Right lung (tissue), 5 donors: ENCODE data around the gene RAB4B. TPM values are rescaled to one million over a fixed set of nuclear protein-coding genes. Genes with fewer than 3 reads are reported as not detected.
"Not testable (repeated sequence)": the region's sequence is repeated elsewhere in the genome, so short reads cannot be mapped to it uniquely, and the experiment has no call there.

ENCODE experiments used
- DNase-seq, 2 donors: peaks; one replicate each; pipeline ENCODE4 v3.0.0-alpha.2; 2013
- polyA plus RNA-seq, 5 donors: library from polyadenylated mRNA; unstranded; fragments of 120-200 nt; gene quantifications; one replicate each; pipeline versions ENCODE4 v1.2.1 to v1.2.3, GENCODE V29; 2013; ENCODE audit warnings: inconsistent platforms in 1 of 5, low replicate concordance in 1 of 5; ENCODE audit not compliant: insufficient read length in 5 of 5, insufficient read depth in 1 of 5

Gene RAB4B
- polyA plus RNA-seq, 5 donors = 10.0 to 16.7 (median 11.5) TPM

- no peak for DNase-seq
Measured at GRCh38 chr19:40802300-40803169, 24.5 kb downstream of the RAB4B start.

- no peak for DNase-seq
Measured at GRCh38 chr19:40803170-40803856, 25.3 kb downstream of the RAB4B start.

- DNase-seq = no peak
Measured at GRCh38 chr19:40803857-40804782, 26.1 kb downstream of the RAB4B start.

- DNase-seq = no peak
Measured at GRCh38 chr19:40804783-40805242, 26.8 kb downstream of the RAB4B start.

- DNase-seq = no peak
Measured at GRCh38 chr19:40805258-40805868, 27.3 kb downstream of the RAB4B start.

- peak; percentile 84 to 88 for DNase-seq
Measured at GRCh38 chr19:40806423-40807146, 28.5 kb downstream of the RAB4B start.

GRCh38 chr19:40807147-40808020 is 29.3 kb downstream of the RAB4B start:
- DNase-seq = no peak

- no peak for DNase-seq
Measured at GRCh38 chr19:40808021-40808325, 29.9 kb downstream of the RAB4B start.

- no peak for DNase-seq
Measured at GRCh38 chr19:40808497-40808896, 30.4 kb downstream of the RAB4B start.

- no peak for DNase-seq
Measured at GRCh38 chr19:40809358-40810086, 31.5 kb downstream of the RAB4B start.

GRCh38 chr19:40810160-40810559 is 32.1 kb downstream of the RAB4B start:
- DNase-seq = no peak

GRCh38 chr19:40810649-40811408 is 32.8 kb downstream of the RAB4B start:
- peak; percentile 75 to 79 for DNase-seq

GRCh38 chr19:40811478-40812341 is 33.7 kb downstream of the RAB4B start:
- DNase-seq = no peak

GRCh38 chr19:40812571-40812970 is 34.5 kb downstream of the RAB4B start:
- not testable (repeated sequence) for DNase-seq

- DNase-seq = no peak
Measured at GRCh38 chr19:40813182-40813581, 35.1 kb downstream of the RAB4B start.

- DNase-seq = no peak
Measured at GRCh38 chr19:40815223-40815622, 37.2 kb downstream of the RAB4B start.
